Smooth muscle cell (in vitro differentiated cells): ENCODE measurements around the gene IL13RA2. TPM values are rescaled to one million over a fixed set of nuclear protein-coding genes. Genes with fewer than 3 reads are reported as not detected.

ENCODE experiments used
- DNase-seq: peaks from one replicate; lab custom pipeline; 2025; ENCODE audit not compliant: unreplicated experiment; lab: John Stamatoyannopoulos, UW
- H2AFZ ChIP-seq: fragments of 200-600 bp; sonication (generic); 2 replicates; pipeline ENCODE4 v1.6.0; 2016; ENCODE audit warnings: antibody characterized with exemption, low read depth, mild to moderate bottlenecking
- H3F3A ChIP-seq: fragments of 200-600 bp; sonication (generic); 2 replicates; pipeline ENCODE4 v1.6.0; 2017; ENCODE audit warnings: antibody characterized with exemption, low read depth
- H3K27ac ChIP-seq: fragments of 200-600 bp; sonication (generic); 2 replicates; pipeline ENCODE4 v1.5.1; 2016; ENCODE audit warnings: low read depth, mild to moderate bottlenecking
- H3K27me3 ChIP-seq: fragments of 200-600 bp; sonication (generic); 2 replicates; pipeline ENCODE4 v1.6.1; 2016; ENCODE audit warnings: low read depth, mild to moderate bottlenecking
- H3K36me3 ChIP-seq: fragments of 200-600 bp; sonication (generic); 2 replicates; pipeline ENCODE4 v1.5.1; 2016; ENCODE audit warnings: low read depth
- H3K4me1 ChIP-seq: fragments of 200-600 bp; sonication (generic); 2 replicates; pipeline ENCODE4 v1.5.1; 2016; ENCODE audit warnings: low read depth
- H3K4me2 ChIP-seq: fragments of 200-600 bp; sonication (generic); 2 replicates; pipeline ENCODE4 v1.6.0; 2016; ENCODE audit warnings: mild to moderate bottlenecking
- H3K4me3 ChIP-seq: fragments of 200-600 bp; sonication (generic); 2 replicates; pipeline ENCODE4 v1.5.1; 2016; ENCODE audit warnings: mild to moderate bottlenecking
- H3K79me2 ChIP-seq: fragments of 200-600 bp; sonication (generic); 2 replicates; pipeline ENCODE4 v1.6.0; 2016; ENCODE audit warnings: low read depth, mild to moderate bottlenecking
- H3K9ac ChIP-seq: fragments of 200-600 bp; sonication (generic); 2 replicates; pipeline ENCODE4 v1.6.0; 2016; ENCODE audit warnings: low read depth
- H3K9me3 ChIP-seq: fragments of 200-600 bp; sonication (generic); replicated peaks from 2 replicates; pipeline ENCODE4 v1.5.1; 2016; ENCODE audit warnings: low read depth
- H4K20me1 ChIP-seq: fragments of 200-600 bp; sonication (generic); 2 replicates; pipeline ENCODE4 v1.6.0; 2016; ENCODE audit warnings: low read depth
- WGBS: methylation state at CpG from one replicate; pipeline ENCODE4 v1.1.7; 2016; ENCODE audit warnings: low lambda C conversion rate; 5-methylcytosine and 5-hydroxymethylcytosine counted together
- polyA plus RNA-seq: library from polyadenylated mRNA; unstranded; fragments of >200 nt; fragmentation: Nextera tagmentation; extraction: Ambion mirVana; gene quantifications from 2 replicates; pipeline ENCODE4 v1.2.1, GENCODE V29; 2016
- total RNA-seq: library from RNA; depleted of rRNA; stranded (reverse); fragments of >200 nt; gene quantifications from 2 replicates; pipeline ENCODE4 v1.2.3, GENCODE V29; 2014
- TF ChIP-seq, protein P1 (sequence below): fragments of 200-600 bp; sonication (generic); IDR thresholded peaks from 2 replicates; pipeline ENCODE4 v1.5.1; 2017; ENCODE audit warnings: borderline replicate concordance, mild to moderate bottlenecking, antibody characterized with exemption; ENCODE audit not compliant: insufficient read depth, poor library complexity, severe bottlenecking

Gene IL13RA2
- total and polyA plus RNA-seq, 2 experiments from 2014 or later = 2.3 to 5.8 TPM

DNA sequence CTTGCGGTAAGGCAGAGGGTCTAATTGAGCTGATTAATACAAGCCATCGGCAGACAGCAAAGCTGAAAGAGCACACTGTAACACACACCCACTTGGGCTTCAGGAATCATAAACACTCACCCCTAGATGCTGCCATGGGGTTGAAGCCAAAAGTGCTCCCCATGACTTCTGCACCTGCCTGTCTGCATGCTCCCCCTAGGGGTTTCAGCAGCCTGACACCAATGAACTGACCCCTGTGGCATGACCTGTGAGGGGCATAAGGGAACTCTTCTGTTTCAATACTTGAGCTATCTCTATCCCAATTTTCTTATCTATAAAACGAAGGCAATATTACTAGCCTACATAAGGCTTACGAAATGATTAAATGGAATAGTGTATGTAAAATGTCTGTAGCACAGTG, 23.0 kb upstream of the IL13RA2 start:
- Histone ChIP-seq H3K4me1 (no peaks in the 10 kb centered on the region), H3K4me3 (no peak overlapping the region), H3K36me3 (no peaks in the 10 kb centered on the region), H3K27ac (no peak overlapping the region), H2AFZ (no peak overlapping the region), H3K27me3 (no peaks in the 10 kb centered on the region), H4K20me1 (no peaks in the 10 kb centered on the region), H3K9me3 (no peaks in the 10 kb centered on the region), H3K9ac (no peak overlapping the region), H3K79me2 (no peaks in the 10 kb centered on the region), H3F3A (no peaks in the 10 kb centered on the region), H3K4me2 (no peak overlapping the region)
- DNase-seq = no peak
- TF ChIP-seq, protein P1, sequence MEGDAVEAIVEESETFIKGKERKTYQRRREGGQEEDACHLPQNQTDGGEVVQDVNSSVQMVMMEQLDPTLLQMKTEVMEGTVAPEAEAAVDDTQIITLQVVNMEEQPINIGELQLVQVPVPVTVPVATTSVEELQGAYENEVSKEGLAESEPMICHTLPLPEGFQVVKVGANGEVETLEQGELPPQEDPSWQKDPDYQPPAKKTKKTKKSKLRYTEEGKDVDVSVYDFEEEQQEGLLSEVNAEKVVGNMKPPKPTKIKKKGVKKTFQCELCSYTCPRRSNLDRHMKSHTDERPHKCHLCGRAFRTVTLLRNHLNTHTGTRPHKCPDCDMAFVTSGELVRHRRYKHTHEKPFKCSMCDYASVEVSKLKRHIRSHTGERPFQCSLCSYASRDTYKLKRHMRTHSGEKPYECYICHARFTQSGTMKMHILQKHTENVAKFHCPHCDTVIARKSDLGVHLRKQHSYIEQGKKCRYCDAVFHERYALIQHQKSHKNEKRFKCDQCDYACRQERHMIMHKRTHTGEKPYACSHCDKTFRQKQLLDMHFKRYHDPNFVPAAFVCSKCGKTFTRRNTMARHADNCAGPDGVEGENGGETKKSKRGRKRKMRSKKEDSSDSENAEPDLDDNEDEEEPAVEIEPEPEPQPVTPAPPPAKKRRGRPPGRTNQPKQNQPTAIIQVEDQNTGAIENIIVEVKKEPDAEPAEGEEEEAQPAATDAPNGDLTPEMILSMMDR = no peak
- WGBS = 82% methylated on average over 4 of the region's 4 CpGs

DNA sequence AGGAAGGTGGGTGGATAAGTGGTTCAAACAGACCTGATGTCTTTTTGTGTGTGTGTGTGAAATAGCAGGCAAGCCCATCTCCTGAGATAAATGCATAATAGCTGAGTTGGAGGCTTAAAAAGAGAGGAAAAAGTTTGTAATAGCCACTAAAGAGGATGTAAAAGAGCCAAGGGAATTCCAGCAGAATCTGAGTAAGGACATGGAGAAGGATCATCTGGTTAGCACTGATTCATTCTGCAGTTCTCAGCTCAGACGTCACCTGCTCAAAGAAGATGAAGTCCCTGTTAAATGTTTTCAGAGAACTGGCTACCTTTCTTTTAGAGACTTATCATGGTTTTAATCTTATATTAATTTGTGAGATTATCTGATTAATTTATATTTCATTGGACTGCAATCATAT, 21.0 kb upstream of the IL13RA2 start:
- Histone ChIP-seq H3K36me3 (no peaks in the 10 kb centered on the region), H3K9ac (no peak overlapping the region), H3K27ac (peak overlapping the region; percentile 50), H2AFZ (no peak overlapping the region), H3K4me3 (no peak overlapping the region), H4K20me1 (no peaks in the 10 kb centered on the region), H3K27me3 (no peaks in the 10 kb centered on the region), H3K4me1 (no peaks in the 10 kb centered on the region), H3F3A (no peaks in the 10 kb centered on the region), H3K4me2 (no peak overlapping the region), H3K9me3 (no peaks in the 10 kb centered on the region), H3K79me2 (no peaks in the 10 kb centered on the region)
- TF ChIP-seq, protein P1 = no peak
- 35% methylated on average over 1 of the region's 1 CpG for WGBS
- DNase-seq = no peak

DNA sequence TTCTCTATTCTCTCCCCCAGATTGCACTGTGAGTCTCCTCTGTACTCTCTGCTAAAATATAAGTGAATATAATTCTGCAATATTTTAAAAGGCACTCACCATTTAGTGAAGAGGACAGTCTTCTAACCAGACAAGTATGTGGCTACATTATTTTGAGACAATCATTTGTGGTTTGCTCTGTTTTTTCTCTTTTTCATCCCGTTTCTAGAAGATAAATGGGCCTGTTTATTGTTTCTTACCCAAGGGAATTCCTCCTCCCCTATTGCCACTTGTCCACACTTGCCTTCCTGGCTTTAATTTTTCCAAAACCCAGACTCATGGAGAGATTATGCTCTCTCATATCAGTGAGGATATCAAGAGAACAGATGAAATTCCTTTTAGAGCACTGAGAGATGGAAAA, 18.6 kb upstream of the IL13RA2 start:
- no peaks in the 10 kb centered on the region for H3K27me3 ChIP-seq
- DNase-seq = no peak
- no peaks in the 10 kb centered on the region for H3K9me3 ChIP-seq
- H4K20me1 ChIP-seq = no peaks in the 10 kb centered on the region
- H3F3A ChIP-seq = no peaks in the 10 kb centered on the region
- no peak overlapping the region for H3K9ac ChIP-seq
- no peak overlapping the region for H3K27ac ChIP-seq
- TF ChIP-seq, protein P1 = no peak
- 15% methylated on average over 1 of the region's 1 CpG for WGBS
- no peaks in the 10 kb centered on the region for H3K4me1 ChIP-seq
- H2AFZ ChIP-seq = no peak overlapping the region
- H3K4me2 ChIP-seq = no peak overlapping the region
- no peaks in the 10 kb centered on the region for H3K36me3 ChIP-seq
- no peak overlapping the region for H3K4me3 ChIP-seq
- no peaks in the 10 kb centered on the region for H3K79me2 ChIP-seq

DNA sequence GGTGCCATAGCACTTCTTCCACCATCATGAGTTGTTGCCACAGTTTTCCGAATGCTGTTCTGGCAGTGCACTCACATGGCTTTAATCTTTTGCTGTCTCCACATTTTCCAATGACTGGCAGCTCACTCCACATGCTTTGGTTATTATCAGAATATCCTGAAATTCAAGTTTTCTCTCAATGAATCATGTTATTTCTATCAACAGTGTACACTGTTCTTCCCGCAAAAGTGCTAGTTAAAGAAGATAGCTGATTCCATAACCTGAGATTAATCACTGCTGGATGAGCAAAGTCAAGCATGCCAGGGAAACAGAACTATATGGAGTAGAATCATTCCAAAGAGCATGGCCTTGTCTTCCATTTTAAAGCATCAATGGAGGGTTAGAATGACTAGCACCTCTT, 14.6 kb upstream of the IL13RA2 start:
- H3K9ac ChIP-seq = no peak overlapping the region
- H3K4me3 ChIP-seq = no peak overlapping the region
- 74% methylated on average over 2 of the region's 2 CpGs for WGBS
- H3K27me3 ChIP-seq = no peaks in the 10 kb centered on the region
- H3K4me2 ChIP-seq = no peak overlapping the region
- no peak overlapping the region for H3K27ac ChIP-seq
- DNase-seq = no peak
- H3F3A ChIP-seq = no peaks in the 10 kb centered on the region
- H3K79me2 ChIP-seq = no peaks in the 10 kb centered on the region
- no peaks in the 10 kb centered on the region for H3K36me3 ChIP-seq
- H3K4me1 ChIP-seq = no peaks in the 10 kb centered on the region
- no peaks in the 10 kb centered on the region for H3K9me3 ChIP-seq
- H4K20me1 ChIP-seq = no peaks in the 10 kb centered on the region
- TF ChIP-seq, protein P1 = no peak
- H2AFZ ChIP-seq = no peak overlapping the region
